Parathyroid adenoma (tissue), 2 donors: ENCODE data around the gene GDF9.
A peak's percentile ranks its signal among the peaks of the same experiment; 100 is the strongest.
"Not testable (repeated sequence)": the region's sequence is repeated elsewhere in the genome, so short reads cannot be mapped to it uniquely, and the experiment has no call there.

Source experiments
- H2AFZ ChIP-seq: fragments of 300-600 bp; sonication (generic); one replicate; pipeline ENCODE4 v1.7.0; 2017; ENCODE audit warnings: antibody characterized with exemption, mild to moderate bottlenecking
- H3K27ac ChIP-seq: fragments of 300-600 bp; sonication (generic); one replicate; pipeline ENCODE4 v1.7.0; 2017
- H3K27me3 ChIP-seq: fragments of 300-600 bp; sonication (generic); one replicate; pipeline ENCODE4 v1.7.0; 2017; ENCODE audit warnings: low read length; ENCODE audit not compliant: control insufficient read depth, insufficient read depth
- H3K36me3 ChIP-seq: fragments of 300-600 bp; sonication (generic); one replicate; pipeline ENCODE4 v1.7.0; 2017; ENCODE audit warnings: low read length; ENCODE audit not compliant: control insufficient read depth, insufficient read depth
- H3K4me1 ChIP-seq: fragments of 300-600 bp; sonication (generic); one replicate; pipeline ENCODE4 v1.7.0; 2017; ENCODE audit warnings: control low read depth
- H3K4me2 ChIP-seq: fragments of 300-600 bp; sonication (generic); one replicate; pipeline ENCODE4 v1.7.0; 2017; ENCODE audit warnings: low read length
- H3K4me3 ChIP-seq: fragments of 300-600 bp; sonication (generic); one replicate; pipeline ENCODE4 v1.7.0; 2017; ENCODE audit warnings: low read depth, low read length
- H3K79me2 ChIP-seq: fragments of 300-600 bp; sonication (generic); one replicate; pipeline ENCODE4 v1.7.0; 2017; ENCODE audit warnings: control low read depth
- H3K9ac ChIP-seq: fragments of 300-600 bp; sonication (generic); one replicate; pipeline ENCODE4 v1.7.0; 2017; ENCODE audit warnings: mild to moderate bottlenecking
- H3K9me3 ChIP-seq: fragments of 300-600 bp; sonication (generic); one replicate; pipeline ENCODE4 v1.7.0; 2017; ENCODE audit warnings: low read length; ENCODE audit not compliant: control insufficient read depth
- TF ChIP-seq, protein P1 (sequence below): fragments of 300-600 bp; sonication (generic); IDR thresholded peaks from one replicate; pipeline ENCODE4 v1.7.0; 2017; ENCODE audit warnings: antibody characterized with exemption, mild to moderate bottlenecking
- donor health status: primary hyperparathyroidism.

The GDF9 gene

GRCh38 chr5:132859889-132860437 lies 6.3 kb downstream of the GDF9 start:
- no peaks in the 10 kb centered on the region for H3K36me3 ChIP-seq
- no peak overlapping the region for H3K27ac ChIP-seq
- no peaks in the 10 kb centered on the region for H3K4me1 ChIP-seq
- no peak overlapping the region for H2AFZ ChIP-seq
- no peaks in the 10 kb centered on the region for H3K27me3 ChIP-seq
- no peak overlapping the region for H3K4me3 ChIP-seq
- TF ChIP-seq, protein P1, sequence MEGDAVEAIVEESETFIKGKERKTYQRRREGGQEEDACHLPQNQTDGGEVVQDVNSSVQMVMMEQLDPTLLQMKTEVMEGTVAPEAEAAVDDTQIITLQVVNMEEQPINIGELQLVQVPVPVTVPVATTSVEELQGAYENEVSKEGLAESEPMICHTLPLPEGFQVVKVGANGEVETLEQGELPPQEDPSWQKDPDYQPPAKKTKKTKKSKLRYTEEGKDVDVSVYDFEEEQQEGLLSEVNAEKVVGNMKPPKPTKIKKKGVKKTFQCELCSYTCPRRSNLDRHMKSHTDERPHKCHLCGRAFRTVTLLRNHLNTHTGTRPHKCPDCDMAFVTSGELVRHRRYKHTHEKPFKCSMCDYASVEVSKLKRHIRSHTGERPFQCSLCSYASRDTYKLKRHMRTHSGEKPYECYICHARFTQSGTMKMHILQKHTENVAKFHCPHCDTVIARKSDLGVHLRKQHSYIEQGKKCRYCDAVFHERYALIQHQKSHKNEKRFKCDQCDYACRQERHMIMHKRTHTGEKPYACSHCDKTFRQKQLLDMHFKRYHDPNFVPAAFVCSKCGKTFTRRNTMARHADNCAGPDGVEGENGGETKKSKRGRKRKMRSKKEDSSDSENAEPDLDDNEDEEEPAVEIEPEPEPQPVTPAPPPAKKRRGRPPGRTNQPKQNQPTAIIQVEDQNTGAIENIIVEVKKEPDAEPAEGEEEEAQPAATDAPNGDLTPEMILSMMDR = no peak
- no peak overlapping the region for H3K4me2 ChIP-seq
- no peaks in the 10 kb centered on the region for H3K79me2 ChIP-seq
- H3K9ac ChIP-seq = no peak overlapping the region
- no peaks in the 10 kb centered on the region for H3K9me3 ChIP-seq

GRCh38 chr5:132856011-132856410 lies 10.3 kb downstream of the GDF9 start:
- H3K79me2 ChIP-seq = no peaks in the 10 kb centered on the region
- no peak overlapping the region for H3K27ac ChIP-seq
- H3K36me3 ChIP-seq = no peaks in the 10 kb centered on the region
- H2AFZ ChIP-seq = no peak overlapping the region
- no peaks in the 10 kb centered on the region for H3K9me3 ChIP-seq
- H3K27me3 ChIP-seq = no peaks in the 10 kb centered on the region
- no peak overlapping the region for H3K4me3 ChIP-seq
- TF ChIP-seq, protein P1 = no peak
- H3K9ac ChIP-seq = no peak overlapping the region
- no peak overlapping the region for H3K4me2 ChIP-seq
- peaks cover 3% of the 10 kb centered on the region for H3K4me1 ChIP-seq

DNA sequence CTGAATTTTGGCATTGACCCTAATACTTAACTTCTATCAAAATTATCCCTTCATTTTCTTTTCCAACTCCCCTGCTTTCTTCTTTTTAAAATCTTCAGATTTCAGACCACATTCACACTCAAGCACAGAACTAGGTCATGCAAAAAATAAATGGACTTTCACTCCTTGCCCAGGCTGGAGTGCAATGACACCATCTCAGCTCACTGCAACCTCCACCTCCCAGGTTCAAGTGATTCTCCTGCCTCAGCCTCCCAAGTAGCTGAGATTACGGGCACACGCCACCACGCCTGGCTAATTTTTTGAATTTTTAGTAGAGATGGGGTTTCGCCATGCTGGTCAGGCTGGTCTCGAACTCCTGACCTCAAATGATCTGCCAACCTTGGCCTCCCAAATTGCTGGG lies 11.3 kb downstream of the GDF9 start:
- H3K4me3 ChIP-seq, H3K4me2 ChIP-seq, H3K9me3 ChIP-seq, H3K27ac ChIP-seq, H3K36me3 ChIP-seq, H3K4me1 ChIP-seq, H2AFZ ChIP-seq, H3K79me2 ChIP-seq, H3K9ac ChIP-seq, H3K27me3 ChIP-seq: not testable (repeated sequence)

GRCh38 chr5:132854301-132854700 lies 12.0 kb downstream of the GDF9 start:
- Histone ChIP-seq H3K27me3 (no peaks in the 10 kb centered on the region), H3K4me1 (peaks cover 3% of the 10 kb centered on the region), H3K4me3 (no peak overlapping the region), H3K4me2 (peak overlapping the region; percentile 55), H3K79me2 (no peaks in the 10 kb centered on the region), H3K36me3 (no peaks in the 10 kb centered on the region), H3K27ac (no peak overlapping the region), H2AFZ (peak overlapping the region; percentile 62), H3K9me3 (no peaks in the 10 kb centered on the region), H3K9ac (no peak overlapping the region)
- TF ChIP-seq, protein P1 = no peak

- Histone ChIP-seq H3K9me3 (no peaks in the 10 kb centered on the region), H3K79me2 (no peaks in the 10 kb centered on the region), H3K27ac (no peak overlapping the region), H3K4me3 (no peak overlapping the region), H3K9ac (no peak overlapping the region), H3K27me3 (no peaks in the 10 kb centered on the region), H3K36me3 (no peaks in the 10 kb centered on the region), H2AFZ (no peak overlapping the region), H3K4me1 (peaks cover 3% of the 10 kb centered on the region), H3K4me2 (no peak overlapping the region)
- TF ChIP-seq, protein P1 = no peak
These were observed 12.5 kb downstream of the GDF9 start for GRCh38 chr5:132853790-132854189.
